Inferior parietal cortex (tissue), 1 donor: ENCODE data around the gene MEIS2.

Experiments used
- DNase-seq: peaks from one replicate; pipeline ENCODE4 v3.0.0-alpha.2; 2016; ENCODE audit errors: extremely low spot score

MEIS2 gene

DNA sequence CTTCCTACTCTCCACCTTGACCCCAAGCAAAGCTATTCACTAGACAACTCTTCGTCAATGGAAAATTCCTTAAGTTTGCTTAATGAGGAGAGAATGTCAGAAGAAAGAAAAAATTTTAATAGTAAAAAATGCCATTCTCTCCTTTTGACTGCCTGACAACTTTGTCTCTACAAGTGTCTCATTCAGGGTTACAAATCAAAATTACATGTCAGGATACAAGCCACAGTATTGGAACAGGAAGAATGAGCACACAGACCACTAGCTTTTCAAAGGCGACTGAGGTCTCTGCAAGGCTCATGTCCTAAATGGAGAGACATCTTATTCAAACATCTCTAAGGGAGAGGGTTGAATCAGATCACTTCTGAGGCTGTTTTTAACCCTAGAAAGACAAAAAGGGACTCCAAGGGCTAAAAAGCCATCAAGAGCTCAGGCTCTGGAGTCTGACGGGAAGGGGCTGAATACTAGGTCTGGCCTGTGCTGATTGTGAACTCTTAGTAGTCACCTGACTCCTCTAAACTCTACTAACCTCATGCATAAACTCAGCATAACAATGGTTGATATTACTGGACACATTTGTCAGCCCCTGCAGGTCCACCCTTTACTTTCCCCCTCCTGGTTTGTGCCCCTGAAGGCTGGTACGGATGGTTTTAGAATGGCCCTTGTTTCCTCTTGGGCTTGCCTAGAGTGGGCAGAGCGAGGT, 12.8 kb upstream of the MEIS2 start:
- no peak for DNase-seq

DNA sequence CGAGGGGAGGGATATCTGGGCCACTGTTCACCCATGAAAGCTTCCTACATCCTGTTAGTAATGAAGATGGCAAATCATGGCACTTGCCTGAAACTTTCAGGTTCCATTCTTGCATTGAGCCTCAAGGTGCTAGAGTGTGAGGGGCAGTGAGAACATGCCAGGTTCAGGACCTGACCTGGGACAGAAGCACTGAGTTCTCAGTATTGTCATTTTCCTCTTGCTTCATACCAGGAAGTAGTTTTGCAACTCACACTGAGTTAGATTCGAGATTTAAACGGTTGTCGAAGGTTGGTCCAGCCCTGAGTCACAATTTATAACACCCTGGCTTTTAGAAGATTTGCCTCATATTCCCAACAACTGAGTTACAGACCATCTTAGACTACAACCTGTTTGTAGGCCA, 11.8 kb upstream of the MEIS2 start:
- no peak for DNase-seq

GRCh38 chr15:37111427-37111717, 11.0 kb upstream of the MEIS2 start:
- DNase-seq, result no peak

- DNase-seq, result no peak
Measured at GRCh38 chr15:37109872-37110572, 9.7 kb upstream of the MEIS2 start.

DNA sequence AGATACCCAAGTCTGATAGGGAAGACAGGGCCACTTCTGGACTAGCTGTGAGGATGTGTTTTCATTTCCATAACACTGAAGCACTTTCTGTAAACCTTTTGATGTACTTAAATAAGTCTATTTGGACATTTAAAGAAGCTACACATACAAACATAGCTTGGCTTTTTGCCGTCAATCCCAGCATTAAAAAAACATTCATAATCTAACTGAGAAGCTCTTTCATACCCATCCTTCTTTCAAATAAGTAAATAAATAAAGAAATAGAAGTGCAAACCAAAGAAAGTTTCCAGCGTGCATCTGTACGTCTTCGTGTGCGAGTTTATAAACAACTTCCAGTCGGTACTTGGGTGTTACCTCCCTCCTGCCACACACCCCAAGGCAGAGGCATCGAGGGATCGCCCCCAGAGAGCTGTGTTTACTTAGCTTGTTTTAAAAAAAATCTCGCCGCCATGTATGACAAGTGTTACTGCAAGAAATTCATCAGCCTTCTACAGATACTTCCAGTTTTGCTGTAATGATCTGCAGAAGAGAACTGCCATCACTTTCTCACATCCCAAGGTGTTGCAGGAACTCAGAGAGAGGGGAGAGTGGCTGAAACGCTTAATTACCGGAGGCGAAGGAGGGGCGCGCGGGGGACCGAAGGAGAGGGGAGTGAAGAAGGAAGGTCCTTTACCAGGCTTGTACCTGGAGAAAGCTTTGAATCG, 9.0 kb upstream of the MEIS2 start:
- DNase-seq, result no peak

DNA sequence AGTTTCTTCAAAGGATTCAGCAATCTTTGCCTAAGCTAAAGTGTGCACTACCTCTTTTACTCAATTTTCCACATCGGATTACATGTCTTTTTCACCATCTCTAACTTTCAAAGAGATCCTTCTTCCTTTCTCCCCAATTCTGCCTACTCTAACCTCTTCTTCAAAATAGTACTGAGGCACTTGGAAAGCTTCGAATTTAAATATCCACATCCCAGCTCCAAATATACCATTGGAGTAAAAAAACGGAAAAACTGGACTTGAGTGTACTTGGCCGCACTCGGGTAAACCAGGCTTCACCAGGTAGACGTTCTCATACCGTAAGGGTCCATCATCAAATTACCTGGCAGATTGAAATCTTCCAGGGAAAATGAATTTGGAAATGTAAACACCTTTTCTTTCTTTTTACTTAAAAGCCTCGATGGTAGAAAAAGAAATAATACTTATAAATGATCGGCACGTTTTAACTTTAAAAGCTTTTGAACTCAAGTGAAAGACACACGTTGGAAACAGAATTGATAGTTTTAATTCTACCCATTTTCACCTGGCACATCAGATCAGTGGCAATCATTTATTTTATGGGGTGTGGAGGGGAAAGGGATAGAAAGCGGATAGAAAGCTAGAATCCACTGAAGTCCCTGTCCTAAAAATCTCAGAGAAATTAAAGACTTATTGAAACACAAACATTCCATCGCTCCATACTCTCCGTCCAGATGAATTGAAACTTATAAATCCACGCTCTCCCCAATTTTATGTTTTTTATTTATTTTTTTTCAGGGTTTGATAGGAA, 8.2 kb upstream of the MEIS2 start:
- no peak for DNase-seq

DNA sequence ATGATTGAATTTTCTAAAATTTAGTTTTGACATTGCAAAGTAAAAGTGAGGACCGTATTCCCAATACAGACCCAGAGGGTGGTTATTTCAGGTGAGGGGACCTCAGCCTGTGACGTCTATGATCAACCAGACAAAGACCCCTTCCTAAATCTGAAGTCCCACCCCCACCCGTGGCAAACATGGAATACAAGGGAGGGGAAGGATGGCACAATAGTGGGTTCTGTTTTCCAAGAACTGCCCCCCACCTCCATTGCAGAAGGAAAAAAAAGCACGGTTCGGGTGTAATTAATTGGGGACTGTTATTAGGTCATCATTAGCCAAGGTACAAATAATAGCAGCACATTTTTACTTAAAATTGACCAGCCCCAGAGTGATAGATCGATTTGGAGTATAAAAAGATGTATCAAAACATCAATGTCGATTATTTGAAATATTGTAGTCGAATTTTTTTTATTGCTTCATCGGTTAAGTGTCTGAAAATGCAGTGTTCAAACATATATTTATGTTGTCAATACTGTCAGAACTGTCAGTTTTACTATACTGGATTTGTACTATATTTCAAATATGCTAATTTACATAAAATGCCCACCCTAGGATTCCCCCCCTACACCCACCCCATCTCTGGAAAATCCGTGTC, 7.5 kb upstream of the MEIS2 start:
- no peak for DNase-seq

- no peak for DNase-seq
Measured at GRCh38 chr15:37107071-37107743, 6.9 kb upstream of the MEIS2 start.

GRCh38 chr15:37106490-37107001, 6.2 kb upstream of the MEIS2 start:
- DNase-seq, result no peak

DNA sequence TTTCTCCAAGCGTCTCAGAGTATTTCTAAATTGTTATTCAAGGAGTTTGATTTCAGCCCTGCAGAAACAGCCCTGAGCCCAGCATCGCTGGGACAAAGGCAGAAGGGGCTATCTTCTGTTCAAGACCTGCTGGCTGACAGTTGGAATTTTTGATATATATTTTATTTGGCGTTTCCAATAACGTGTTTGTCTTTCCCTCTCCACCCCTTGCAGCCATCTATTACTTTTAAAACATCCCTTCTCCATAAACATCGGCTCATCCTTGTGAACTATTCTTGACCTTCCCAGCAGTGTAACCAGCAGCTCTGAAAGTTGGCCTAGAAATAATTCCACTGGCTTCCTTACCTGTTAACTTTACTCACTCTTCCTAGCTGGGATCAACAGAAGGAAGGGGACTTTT, 5.5 kb upstream of the MEIS2 start:
- no peak for DNase-seq

DNA sequence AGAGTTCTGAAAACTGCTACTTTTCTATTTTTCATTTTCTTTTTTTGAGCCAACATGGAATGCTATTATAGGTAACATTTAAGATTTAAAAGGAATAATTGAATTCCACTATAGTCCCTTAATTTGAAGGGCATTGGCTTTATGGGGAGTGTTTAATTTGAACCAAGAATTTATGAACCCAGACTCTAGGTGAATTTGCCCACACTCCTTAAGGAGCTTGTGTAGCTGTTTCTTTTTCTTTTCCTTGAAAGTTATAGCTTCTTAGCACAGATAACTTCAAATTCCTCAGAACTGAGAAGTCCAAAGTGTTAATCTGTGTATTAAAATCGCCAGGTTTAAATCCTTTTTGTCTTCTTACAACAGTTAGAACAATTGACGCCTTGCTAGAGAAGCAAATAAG, 4.7 kb upstream of the MEIS2 start:
- DNase-seq, result no peak

DNA sequence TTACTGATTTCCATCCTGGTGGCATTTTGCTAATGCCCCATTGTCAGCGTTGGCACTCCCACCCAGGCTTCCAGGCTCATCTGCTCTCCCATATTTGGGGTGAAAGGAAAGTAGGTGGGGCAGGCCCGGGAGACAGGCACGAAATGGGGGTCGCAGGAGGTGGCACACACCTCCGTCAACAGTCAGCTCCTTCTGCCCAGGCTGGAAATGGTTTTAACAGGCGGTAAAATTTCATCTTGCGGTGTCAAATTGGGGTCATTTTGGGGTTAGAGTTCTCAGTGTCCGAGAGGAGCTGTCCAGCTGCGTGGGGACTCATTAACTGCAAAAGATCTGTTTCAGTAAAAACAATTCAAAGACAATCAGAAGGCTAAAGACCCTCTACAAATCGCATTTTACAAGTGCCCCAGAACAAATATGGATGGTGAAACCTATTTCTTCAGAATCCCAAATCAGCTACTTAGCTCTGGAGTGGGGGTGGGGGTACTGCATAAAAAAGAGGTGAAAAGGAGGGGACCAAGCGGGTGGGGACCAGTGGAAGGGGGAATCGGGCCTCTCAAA, 4.2 kb upstream of the MEIS2 start:
- DNase-seq, result no peak

DNA sequence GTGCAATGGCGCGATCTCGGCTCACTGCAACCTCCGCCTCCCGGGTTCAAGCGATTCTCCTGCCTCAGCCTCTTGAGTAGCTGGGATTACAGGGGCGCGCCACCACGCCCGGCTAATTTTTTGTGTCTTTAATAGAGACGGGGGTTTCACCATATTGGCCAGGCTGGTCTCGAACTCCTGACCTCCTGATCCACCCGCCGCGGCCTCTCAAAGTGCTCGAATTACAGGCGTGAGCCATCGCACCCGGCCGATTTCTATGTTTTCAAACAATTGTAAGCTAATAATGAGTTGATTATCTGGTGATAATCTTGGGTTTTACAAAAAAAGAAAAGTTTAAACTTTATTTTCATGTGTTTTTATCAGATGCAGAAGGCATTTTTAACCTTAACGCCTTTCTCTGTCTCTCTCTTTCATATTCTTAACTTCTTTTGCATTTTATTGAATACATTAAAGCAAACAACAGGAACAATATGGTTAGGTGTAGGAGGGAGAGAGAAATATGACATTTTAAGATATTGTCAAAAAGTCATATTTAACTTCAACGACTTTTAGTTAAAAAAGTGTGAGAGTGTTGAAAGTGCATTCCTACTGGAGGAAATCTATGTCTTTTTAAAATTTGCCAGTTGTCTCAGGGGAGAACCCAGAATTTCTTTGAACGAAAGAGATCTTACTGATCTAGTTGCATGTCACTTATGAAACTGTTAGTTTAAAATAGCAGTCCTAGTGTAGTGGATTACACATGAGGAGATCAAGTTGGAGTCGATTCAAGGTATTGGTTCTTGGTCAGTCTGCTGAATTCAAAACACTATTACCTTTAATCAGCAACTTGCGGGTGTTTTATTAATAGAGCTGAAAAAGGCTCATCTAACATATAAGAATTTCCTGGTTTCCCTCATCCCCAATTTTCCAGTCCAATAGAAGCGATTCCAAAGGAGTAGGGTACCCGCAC, 3.4 kb upstream of the MEIS2 start:
- no peak for DNase-seq

DNA sequence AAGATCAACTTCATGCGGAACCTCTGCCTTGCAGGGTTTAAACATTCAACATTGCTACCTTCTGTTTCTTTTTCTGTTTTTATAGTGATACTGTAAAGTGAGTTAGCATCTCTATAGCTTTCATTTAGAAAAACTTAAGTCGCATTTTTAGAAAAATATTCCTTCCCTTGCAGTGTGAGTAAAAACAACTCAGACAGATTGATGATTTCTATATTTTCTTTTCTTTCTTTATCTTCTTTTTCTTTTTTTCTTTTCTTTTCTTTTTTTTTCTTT, 2.8 kb upstream of the MEIS2 start:
- no peak for DNase-seq

- DNase-seq, result no peak
Measured at GRCh38 chr15:37102305-37103162, 2.2 kb upstream of the MEIS2 start.

- no peak for DNase-seq
Measured at GRCh38 chr15:37101980-37102304, 1.6 kb upstream of the MEIS2 start.

GRCh38 chr15:37100966-37101215, 542 bp upstream of the MEIS2 start:
- DNase-seq, result no peak

DNA sequence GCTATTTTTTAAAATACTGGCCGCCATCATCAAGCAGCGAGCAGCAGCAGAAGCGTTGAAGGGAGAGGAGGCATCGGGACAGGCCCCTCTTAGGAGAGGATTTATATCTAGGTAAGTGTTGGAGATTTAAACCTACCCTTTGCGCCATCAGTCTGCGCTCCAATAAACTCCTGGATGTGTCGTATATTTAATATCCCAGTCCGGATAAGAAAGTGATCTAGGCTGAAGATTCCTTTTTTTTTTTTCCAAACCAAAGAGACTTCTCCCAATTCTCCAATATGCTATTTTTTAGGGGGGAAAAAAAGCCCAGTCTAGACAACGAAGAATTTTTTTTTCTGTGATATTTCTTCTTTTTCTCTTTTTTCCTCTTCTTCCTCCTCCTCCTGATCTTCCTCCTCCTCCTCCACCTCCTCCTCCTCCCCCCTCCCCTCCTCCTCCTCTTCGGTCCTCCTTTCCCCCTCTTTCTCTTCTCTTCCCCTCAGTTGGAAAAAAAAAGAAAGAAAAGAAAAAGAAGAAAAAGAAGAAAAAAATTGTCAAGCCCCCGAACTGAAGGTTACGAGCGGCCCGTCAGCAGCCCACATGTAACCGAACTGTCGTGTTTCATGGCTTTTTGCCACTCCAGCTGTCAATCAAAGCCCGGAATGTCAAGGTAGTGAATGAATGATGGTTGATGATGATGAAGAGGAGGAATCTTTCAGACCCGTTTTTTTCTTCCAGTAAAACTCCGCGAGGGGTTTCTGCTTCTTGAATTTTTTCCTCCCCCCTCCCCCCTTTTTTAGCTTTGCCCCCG, 835 bp downstream of the MEIS2 start:
- no peak for DNase-seq
